CD1c-positive myeloid dendritic cell (primary cell): ENCODE results near the gene SLC29A1.

ENCODE experiments used
- DNase-seq: peaks from one replicate; pipeline ENCODE4 v3.0.0-alpha.2; 2016; ENCODE audit errors: extremely low spot score

The SLC29A1 gene

GRCh38 chr6:44222486-44223318 lies 693 bp upstream of the SLC29A1 start:
- DNase-seq = no peak

- DNase-seq = no peak
Measured at GRCh38 chr6:44224029-44224964, 902 bp downstream of the SLC29A1 start.

GRCh38 chr6:44224965-44225305 lies 1.5 kb downstream of the SLC29A1 start:
- DNase-seq = no peak

- no peak for DNase-seq
Measured at GRCh38 chr6:44225579-44226325, 2.4 kb downstream of the SLC29A1 start.

- no peak for DNase-seq
Measured at GRCh38 chr6:44226368-44227147, 3.2 kb downstream of the SLC29A1 start.

- DNase-seq = no peak
Measured at GRCh38 chr6:44227148-44227793, 3.9 kb downstream of the SLC29A1 start.

- DNase-seq = no peak
Measured at GRCh38 chr6:44228031-44228430, 4.6 kb downstream of the SLC29A1 start.

GRCh38 chr6:44228433-44228832 lies 5.0 kb downstream of the SLC29A1 start:
- no peak for DNase-seq

GRCh38 chr6:44228836-44229235 lies 5.4 kb downstream of the SLC29A1 start:
- DNase-seq = no peak

- DNase-seq = no peak
Measured at GRCh38 chr6:44229376-44230033, 6.1 kb downstream of the SLC29A1 start.

- DNase-seq = no peak
Measured at GRCh38 chr6:44230034-44230675, 6.8 kb downstream of the SLC29A1 start.

- DNase-seq = peak; percentile 72
Measured at GRCh38 chr6:44231426-44231825, 8.0 kb downstream of the SLC29A1 start.

- DNase-seq = peak; percentile 21
Measured at GRCh38 chr6:44232676-44233566, 9.5 kb downstream of the SLC29A1 start.

- DNase-seq = no peak
Measured at GRCh38 chr6:44233567-44234100, 10.2 kb downstream of the SLC29A1 start.

- peak; percentile 55 for DNase-seq
Measured at GRCh38 chr6:44234101-44235025, 11.0 kb downstream of the SLC29A1 start.

GRCh38 chr6:44235269-44235668 lies 11.9 kb downstream of the SLC29A1 start:
- no peak for DNase-seq

- DNase-seq = no peak
Measured at GRCh38 chr6:44235891-44236516, 12.6 kb downstream of the SLC29A1 start.
